ENCODE measurements around the gene PPIL1. TPM values are rescaled to one million over a fixed set of nuclear protein-coding genes. Genes with fewer than 3 reads are reported as not detected.

Gene PPIL1
- total and polyA plus RNA-seq, 7 donors, result 13.2 to 28.0 (median 17.4) TPM

DNA sequence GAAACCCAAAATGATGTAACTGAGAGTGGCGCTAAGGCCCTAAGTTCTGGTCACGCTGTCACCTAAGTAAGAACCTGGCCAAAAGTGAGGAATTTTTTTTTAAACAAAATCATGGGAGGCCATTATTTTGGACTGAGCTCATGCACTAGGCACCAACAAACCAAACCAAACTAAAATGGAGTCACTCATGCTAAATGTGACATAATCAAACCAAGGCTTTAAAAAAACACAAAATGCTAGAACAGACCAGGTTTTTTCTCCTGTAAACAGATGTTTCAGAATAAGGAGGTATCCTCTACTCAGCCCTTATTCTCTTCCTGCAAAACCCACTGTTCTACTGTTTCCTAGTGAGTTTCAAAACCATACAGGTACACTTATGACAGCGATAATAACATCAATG is 10.0 kb upstream of the PPIL1 start:
- H3K4me3 ChIP-seq, result no peak overlapping the region
- TF ChIP-seq EP300 (IDR thresholded peaks at IDR 0.05) (no peak), POLR2A (IDR thresholded peaks at IDR 0.05) (no peak), POLR2AphosphoS5 (IDR thresholded peaks at IDR 0.05) (no peak), CTCF (IDR thresholded peaks at IDR 0.05) (no peak)
- peaks cover 0 to 37% (median 24%) of the 10 kb centered on the region in 4 donors for H3K4me1 ChIP-seq
- 96 to 99% methylated on average over 3 of the region's 3 CpGs for WGBS, 2 donors
- intact Hi-C loops (cut with DNase I), result loop anchor here (1.0 kb wide), 3 partner anchors 95 to 326 kb away; no protein-coding TSS in a partner anchor
- H3K36me3 ChIP-seq, result no peaks in the 10 kb centered on the region
- peak overlapping the region in 1 of 4 donors; percentile 89 for H3K27ac ChIP-seq
- no peaks in the 10 kb centered on the region for H3K9me3 ChIP-seq
- no peak for DNase-seq
- no peaks in the 10 kb centered on the region for H3K27me3 ChIP-seq

- Histone ChIP-seq H3K27ac (peak overlapping the region; percentile 83 to 88 (median 86)), H3K36me3 (peaks cover 0 to 5% (median 0%) of the 10 kb centered on the region in 4 donors), H3K27me3 (peaks cover 0 to 9% (median 0%) of the 10 kb centered on the region in 3 donors), H3K9me3 (no peaks in the 10 kb centered on the region), H3K4me1 (peaks cover 0 to 19% (median 16%) of the 10 kb centered on the region in 4 donors), H3K4me3 (peak overlapping the region; percentile 79 to 87 (median 84))
- no peak for DNase-seq
- WGBS, 2 donors, result 11 to 36% methylated on average over 6 of the region's 6 CpGs
- no peak for TF ChIP-seq CTCF (IDR thresholded peaks at IDR 0.05)
- peak in 1 of 2 donors; percentile 7 for TF ChIP-seq POLR2A (IDR thresholded peaks at IDR 0.05)
- intact Hi-C loops (cut with DNase I), result no loop called here
These were observed 639 bp upstream of the PPIL1 start for GRCh38 chr6:36875250-36875633.

- peaks cover 0 to 2% (median 0%) of the 10 kb centered on the region in 3 donors for H3K27me3 ChIP-seq
- H3K36me3 ChIP-seq, result peaks cover 0 to 14% (median 0%) of the 10 kb centered on the region in 4 donors
- DNase-seq, result no peak
- TF ChIP-seq POLR2A (IDR thresholded peaks at IDR 0.05) (no peak), CTCF (IDR thresholded peaks at IDR 0.05) (no peak)
- peak overlapping the region; percentile 79 to 87 (median 84) for H3K4me3 ChIP-seq
- 4 to 14% methylated on average over 11 of the region's 11 CpGs for WGBS, 2 donors
- peak overlapping the region; percentile 83 to 88 (median 86) for H3K27ac ChIP-seq
- no peaks in the 10 kb centered on the region for H3K9me3 ChIP-seq
- H3K4me1 ChIP-seq, result peaks cover 0 to 19% (median 16%) of the 10 kb centered on the region in 4 donors
- intact Hi-C loops (cut with DNase I), result no loop called here
These were observed 776 bp downstream of the PPIL1 start for GRCh38 chr6:36873612-36874442.

- Histone ChIP-seq H3K4me3 (no peak overlapping the region), H3K27ac (no peak overlapping the region), H3K27me3 (no peaks in the 10 kb centered on the region), H3K36me3 (peaks cover 0 to 15% (median 0%) of the 10 kb centered on the region in 4 donors), H3K9me3 (no peaks in the 10 kb centered on the region), H3K4me1 (peaks cover 0 to 19% (median 16%) of the 10 kb centered on the region in 4 donors)
- 89 to 92% methylated on average over 1 of the region's 1 CpG for WGBS, 2 donors
- TF ChIP-seq POLR2AphosphoS5 (IDR thresholded peaks at IDR 0.05) (no peak), CTCF (IDR thresholded peaks at IDR 0.05) (no peak), POLR2A (IDR thresholded peaks at IDR 0.05) (no peak), EP300 (IDR thresholded peaks at IDR 0.05) (no peak)
- DNase-seq, result no peak
- intact Hi-C loops (cut with DNase I), result no loop called here
These were observed 1.5 kb downstream of the PPIL1 start for GRCh38 chr6:36873115-36873514.

Measured in sigmoid colon (tissue), 7 donors.